SK-N-SH (cell line): ENCODE measurements around the gene ELOVL6. TPM values are rescaled to one million over a fixed set of nuclear protein-coding genes. Genes with fewer than 3 reads are reported as not detected.
"Not testable (repeated sequence)": the region's sequence is repeated elsewhere in the genome, so short reads cannot be mapped to it uniquely, and the experiment has no call there.

Experiments used
- CTCF ChIA-PET: fragments of 300-600, 350-600 bp; formaldehyde crosslinking; extraction: SDS; loops from one replicate; lab custom pipeline; 2021; lab: Yijun Ruan, JAX
- POLR2A ChIA-PET: fragments of 350-600 bp; sonication (Branson Sonifier 250); formaldehyde crosslinking; extraction: SDS; loops from one replicate; lab custom pipeline; 2020; ENCODE audit warnings: antibody characterized with exemption, inconsistent platforms; lab: Yijun Ruan, JAX
- DNase-seq: peaks from one replicate; pipeline ENCODE4 v3.0.0; 2012
- H2AFZ ChIP-seq: fragments of 200-600 bp; sonication (generic); 2 replicates; pipeline ENCODE4 v1.8.1; 2016; ENCODE audit warnings: antibody characterized with exemption, mild to moderate bottlenecking, low read depth
- H3F3A ChIP-seq: fragments of 200-600 bp; sonication (generic); replicated peaks from 2 replicates; pipeline ENCODE3; 2016; ENCODE audit warnings: antibody characterized with exemption, mild to moderate bottlenecking; ENCODE audit not compliant: insufficient read depth
- H3K27ac ChIP-seq, 2 experiments: fragments of 200-500 bp in 1 of 2; fragments of 200-600 bp in 1 of 2; sonication (Bioruptor generic) in 1 of 2; sonication (generic), shearing (Covaris generic) in 1 of 2; 2 replicates each; pipeline versions ENCODE4 v1.5.1 to v1.6.1; 2014 to 2016; ENCODE audit warnings: low read depth in 2 of 2, inconsistent platforms in 1 of 2, low read length in 1 of 2, mild to moderate bottlenecking in 1 of 2, mixed read lengths in 1 of 2
- H3K27me3 ChIP-seq: fragments of 200-600 bp; sonication (generic), shearing (Covaris generic); 2 replicates; pipeline ENCODE4 v1.6.1; 2016; ENCODE audit warnings: mixed run types; ENCODE audit not compliant: insufficient read depth
- H3K36me3 ChIP-seq, 2 experiments: fragments of 200-500 bp in 1 of 2; fragments of 200-600 bp in 1 of 2; sonication (Bioruptor generic) in 1 of 2; sonication (generic) in 1 of 2; replicated peaks in 1 of 2; 2 replicates each; pipeline versions ENCODE3 to v1.5.1; 2014 to 2016; ENCODE audit warnings: low read length in 1 of 2, mild to moderate bottlenecking in 1 of 2; ENCODE audit not compliant: insufficient read depth in 2 of 2, control insufficient read depth in 1 of 2
- H3K4me1 ChIP-seq, 2 experiments: fragments of 200-500 bp in 1 of 2; fragments of 200-600 bp in 1 of 2; sonication (Bioruptor generic) in 1 of 2; sonication (generic), shearing (Covaris generic) in 1 of 2; 2 replicates each; pipeline versions ENCODE4 v1.5.1 to v1.6.1; 2014 to 2016; ENCODE audit warnings: low read depth in 1 of 2, low read length in 1 of 2, mixed run types in 1 of 2; ENCODE audit not compliant: insufficient read depth in 2 of 2, control insufficient read depth in 1 of 2
- H3K4me2 ChIP-seq: fragments of 200-600 bp; sonication (generic), shearing (Covaris generic); 2 replicates; pipeline ENCODE4 v1.6.1; 2017; ENCODE audit warnings: mixed run types
- H3K4me3 ChIP-seq, 2 experiments: fragments of 200-500 bp in 1 of 2; fragments of 200-600 bp in 1 of 2; sonication (Bioruptor generic) in 1 of 2; sonication (generic), shearing (Covaris generic) in 1 of 2; 2 replicates each; pipeline versions ENCODE4 v1.5.1 to v1.8.1; 2014 to 2016; ENCODE audit warnings: low read depth in 2 of 2, inconsistent platforms in 1 of 2, low read length in 1 of 2, mild to moderate bottlenecking in 1 of 2, mixed read lengths in 1 of 2, moderate library complexity in 1 of 2
- H3K79me2 ChIP-seq: fragments of 200-600 bp; sonication (generic); 2 replicates; pipeline ENCODE4 v1.8.1; 2017; ENCODE audit warnings: mild to moderate bottlenecking; ENCODE audit not compliant: insufficient read depth
- H3K9ac ChIP-seq: fragments of 200-600 bp; sonication (generic); 2 replicates; pipeline ENCODE4 v1.6.1; 2017; ENCODE audit warnings: mixed run types
- H3K9me2 ChIP-seq: fragments of 200-600 bp; sonication (generic); 2 replicates; pipeline ENCODE4 v1.6.1; 2017; ENCODE audit warnings: mixed run types
- H3K9me3 ChIP-seq: fragments of 200-600 bp; sonication (generic); 2 replicates; pipeline ENCODE4 v1.6.1; 2017; ENCODE audit warnings: mixed run types, mild to moderate bottlenecking, moderate library complexity
- H4K20me1 ChIP-seq: fragments of 200-600 bp; sonication (generic); 2 replicates; pipeline ENCODE4 v1.6.1; 2017; ENCODE audit warnings: mild to moderate bottlenecking, mixed run types; ENCODE audit not compliant: insufficient read depth
- EP300 ChIP-seq, 2 experiments: IDR thresholded peaks; 2 replicates each; pipeline versions ENCODE4 v1.4.0 to v1.6.1; 2012; ENCODE audit warnings: borderline replicate concordance in 1 of 2, low read depth in 1 of 2, low read length in 1 of 2
- FOXJ3 ChIP-seq: sonication (generic); formaldehyde crosslinking; IDR thresholded peaks from 2 replicates; pipeline ENCODE4 v1.5.1; 2020; ENCODE audit warnings: mild to moderate bottlenecking, missing genetic modification reagents
- FOXM1 ChIP-seq: IDR thresholded peaks from 2 replicates; pipeline ENCODE4 v1.4.0; 2012; ENCODE audit warnings: low read depth, mild to moderate bottlenecking
- GABPA ChIP-seq: IDR thresholded peaks from 2 replicates; pipeline ENCODE4 v1.4.0; 2012; ENCODE audit warnings: low read depth, mild to moderate bottlenecking
- GATA2 ChIP-seq: sonication (generic); formaldehyde crosslinking; IDR thresholded peaks from 2 replicates; pipeline ENCODE4 v1.5.0; 2020; ENCODE audit warnings: mild to moderate bottlenecking, missing genetic modification reagents
- JUND ChIP-seq: IDR thresholded peaks from 2 replicates; pipeline ENCODE4 v1.4.0; 2012
- NRF1 ChIP-seq: IDR thresholded peaks from 2 replicates; pipeline ENCODE4 v1.6.1; 2012; ENCODE audit warnings: low read depth, mild to moderate bottlenecking, low read length
- RAD21 ChIP-seq: IDR thresholded peaks from 2 replicates; pipeline ENCODE4 v1.6.1; 2012; ENCODE audit warnings: mild to moderate bottlenecking, low read length
- RCOR1 ChIP-seq: fragments of 150-350 bp; IDR thresholded peaks from 2 replicates; pipeline ENCODE4 v1.6.1; 2017; ENCODE audit warnings: antibody characterized with exemption, low read length
- REST ChIP-seq: IDR thresholded peaks from 2 replicates; pipeline ENCODE4 v1.6.1; 2012; ENCODE audit warnings: mild to moderate bottlenecking, low read depth, low read length, moderate library complexity
- SIN3A ChIP-seq: IDR thresholded peaks from 2 replicates; pipeline ENCODE4 v1.6.1; 2012; ENCODE audit warnings: low read depth, mild to moderate bottlenecking, low read length, moderate library complexity, borderline replicate concordance
- TAF1 ChIP-seq: IDR thresholded peaks from 2 replicates; pipeline ENCODE4 v1.6.1; 2012; ENCODE audit warnings: low read depth, mild to moderate bottlenecking, low read length, moderate library complexity, borderline replicate concordance
- USF1 ChIP-seq: IDR thresholded peaks from 2 replicates; pipeline ENCODE4 v1.4.0; 2012; ENCODE audit warnings: low read depth, borderline replicate concordance
- USF2 ChIP-seq: fragments of 150-350 bp; IDR thresholded peaks from 2 replicates; pipeline ENCODE4 v1.6.1; 2017; ENCODE audit warnings: antibody characterized with exemption, low read length, low read depth, borderline replicate concordance
- YY1 ChIP-seq: IDR thresholded peaks from 2 replicates; pipeline ENCODE4 v1.4.0; 2012; ENCODE audit warnings: low read depth, mild to moderate bottlenecking
- WGBS: methylation state at CpG from one replicate; pipeline ENCODE4 v1.1.6; 2017; ENCODE audit warnings: low lambda C conversion rate; 5-methylcytosine and 5-hydroxymethylcytosine counted together
- polyA plus RNA-seq, 3 experiments: library from polyadenylated mRNA; depleted of rRNA; stranded (reverse); fragments of >200 nt; gene quantifications; 2 replicates each; pipeline ENCODE4 v1.2.3, GENCODE V29; 2012
- TF ChIP-seq, protein P1 (sequence below): IDR thresholded peaks from 2 replicates; pipeline ENCODE4; 2012

ELOVL6 gene
- polyA plus RNA-seq, 1 of the 3 experiments (the other 2 are of a cell fraction) = 9.0 TPM

GRCh38 chr4:110157580-110157979 lies 40.8 kb downstream of the ELOVL6 start:
- CTCF ChIA-PET = no interaction called here
- whole genome bisulfite sequencing = 99% methylated on average over 3 of the region's 3 CpGs
- TF ChIP-seq USF1 (no peak), JUND (no peak), RAD21 (no peak), GATA2 (CRISPR knock-in tag) (no peak), SIN3A (no peak), TAF1 (no peak), EP300 (IDR thresholded peaks at IDR 0.05; ENCODE audit: borderline replicate concordance in 1 of 2, low read depth in 1 of 2, low read length in 1 of 2) (no peak), RCOR1 (no peak), FOXM1 (no peak), FOXJ3 (CRISPR knock-in tag) (no peak), YY1 (no peak), NRF1 (no peak), REST (no peak), USF2 (no peak), GABPA (no peak)
- TF ChIP-seq, protein P1, sequence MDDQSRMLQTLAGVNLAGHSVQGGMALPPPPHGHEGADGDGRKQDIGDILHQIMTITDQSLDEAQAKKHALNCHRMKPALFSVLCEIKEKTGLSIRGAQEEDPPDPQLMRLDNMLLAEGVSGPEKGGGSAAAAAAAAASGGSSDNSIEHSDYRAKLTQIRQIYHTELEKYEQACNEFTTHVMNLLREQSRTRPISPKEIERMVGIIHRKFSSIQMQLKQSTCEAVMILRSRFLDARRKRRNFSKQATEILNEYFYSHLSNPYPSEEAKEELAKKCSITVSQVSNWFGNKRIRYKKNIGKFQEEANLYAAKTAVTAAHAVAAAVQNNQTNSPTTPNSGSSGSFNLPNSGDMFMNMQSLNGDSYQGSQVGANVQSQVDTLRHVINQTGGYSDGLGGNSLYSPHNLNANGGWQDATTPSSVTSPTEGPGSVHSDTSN = no peak

GRCh38 chr4:110157166-110157565 lies 41.2 kb downstream of the ELOVL6 start:
- CTCF ChIA-PET, H3K27me3 ChIP-seq, H3K4me2 ChIP-seq, DNase-seq, H3K27ac ChIP-seq, H3K4me3 ChIP-seq, H3K9me2 ChIP-seq, POLR2A ChIA-PET, H3K9ac ChIP-seq, H3K79me2 ChIP-seq, H3F3A ChIP-seq, H4K20me1 ChIP-seq, H3K36me3 ChIP-seq, H2AFZ ChIP-seq, H3K9me3 ChIP-seq: not testable (repeated sequence)
- H3K4me1 ChIP-seq = peaks cover 0 to 15% of the 10 kb centered on the region in 2 experiments; a peak in 2 of 4 replicates
- WGBS = 84% methylated on average over 5 of the region's 5 CpGs

More at GRCh38 chr4:110157580-110157979, 40.8 kb downstream of the ELOVL6 start:
- H3K4me3 ChIP-seq = no peak overlapping the region
- H3K27ac ChIP-seq = no peak overlapping the region
- no peaks in the 10 kb centered on the region for H3K9me2 ChIP-seq
- POLR2A ChIA-PET = no interaction called here
- no peaks in the 10 kb centered on the region for H4K20me1 ChIP-seq
- H3K36me3 ChIP-seq = no peaks in the 10 kb centered on the region
- H3K4me1 ChIP-seq = peaks cover 0 to 15% of the 10 kb centered on the region in 2 experiments; a peak in 2 of 4 replicates
- H3K27me3 ChIP-seq = no peaks in the 10 kb centered on the region
- H3F3A ChIP-seq = peaks cover 4% of the 10 kb centered on the region
- DNase-seq = no peak
- H3K9me3 ChIP-seq = no peaks in the 10 kb centered on the region
- H3K9ac ChIP-seq = no peak overlapping the region
- no peak overlapping the region for H2AFZ ChIP-seq
- H3K79me2 ChIP-seq = no peaks in the 10 kb centered on the region
- no peak overlapping the region for H3K4me2 ChIP-seq
